Panc1 (cell line): ENCODE data around the gene SEC11A. TPM values are rescaled to one million over a fixed set of nuclear protein-coding genes. Genes with fewer than 3 reads are reported as not detected.
"Not testable (repeated sequence)": the region's sequence is repeated elsewhere in the genome, so short reads cannot be mapped to it uniquely, and the experiment has no call there.

Source experiments
- ATAC-seq: fragments of 200-7000 bp; cut with Tn5 transposase; 2 replicates; pipeline ENCODE4 v1.9.1; 2020; ENCODE audit warnings: mild to moderate bottlenecking, moderate library complexity
- BruUV-seq: library from RNA; stranded (reverse); fragments of 400-500 nt; replicated peaks from 2 replicates; lab custom pipeline; 2021; lab: Mats Ljungman, UMichigan
- CTCF ChIA-PET: fragments of 300-600 bp; sonication (Branson Sonifier 250); formaldehyde crosslinking; loops from one replicate; lab custom pipeline; 2022; ENCODE audit warnings: antibody characterized with exemption; lab: Charles Lee
- POLR2A ChIA-PET: fragments of 300-600 bp; sonication (Branson Sonifier 250); formaldehyde crosslinking; loops from one replicate; lab custom pipeline; 2022; ENCODE audit warnings: antibody characterized with exemption; lab: Charles Lee
- DNase-seq: peaks from one replicate; pipeline ENCODE4 v3.0.0-alpha.2; 2010; ENCODE audit warnings: low read depth, low spot score
- H3K27ac ChIP-seq: 2 replicates; pipeline ENCODE4 v1.5.1; 2011; ENCODE audit warnings: mild to moderate bottlenecking, low read length, inconsistent platforms
- H3K27me3 ChIP-seq: fragments of 200-500 bp; sonication (Bioruptor generic); 2 replicates; pipeline ENCODE4 v1.6.0; 2014; ENCODE audit warnings: low read length, inconsistent platforms; ENCODE audit not compliant: control insufficient read depth, insufficient read depth
- H3K36me3 ChIP-seq: fragments of 200-500 bp; sonication (Bioruptor generic); 2 replicates; pipeline ENCODE4 v1.5.1; 2014; ENCODE audit warnings: inconsistent platforms, mild to moderate bottlenecking, low read length, moderate library complexity; ENCODE audit not compliant: control insufficient read depth, insufficient read depth
- H3K4me1 ChIP-seq: 2 replicates; pipeline ENCODE4 v1.5.1; 2011; ENCODE audit warnings: inconsistent platforms, mild to moderate bottlenecking, low read length, moderate library complexity; ENCODE audit not compliant: control insufficient read depth, insufficient read depth
- H3K4me3 ChIP-seq, 2 experiments: 2 replicates each; pipeline ENCODE4 v1.5.1; 2011 to 2012; ENCODE audit warnings: low read depth in 2 of 2, low read length in 2 of 2, mild to moderate bottlenecking in 2 of 2, inconsistent platforms in 1 of 2, moderate library complexity in 1 of 2
- H3K9me3 ChIP-seq: fragments of 200-500 bp; sonication (Bioruptor generic); 2 replicates; pipeline ENCODE4 v1.5.1; 2014; ENCODE audit warnings: low read depth, mild to moderate bottlenecking, inconsistent platforms, low read length, moderate library complexity; ENCODE audit not compliant: control insufficient read depth, insufficient read depth
- CTCF ChIP-seq: fragments of 450-650 bp; IDR thresholded peaks from 2 replicates; pipeline ENCODE4 v1.5.1; 2017; ENCODE audit warnings: mild to moderate bottlenecking
- POLR2AphosphoS5 ChIP-seq: IDR thresholded peaks from 2 replicates; pipeline ENCODE4 v1.6.1; 2012; ENCODE audit warnings: mild to moderate bottlenecking, low read depth, low read length, moderate library complexity
- SIN3A ChIP-seq: IDR thresholded peaks from 2 replicates; pipeline ENCODE4 v1.6.1; 2012; ENCODE audit warnings: low read depth, mild to moderate bottlenecking, low read length, moderate library complexity, borderline replicate concordance; ENCODE audit not compliant: insufficient read depth
- TCF7L2 ChIP-seq: IDR thresholded peaks from 2 replicates; pipeline ENCODE4 v1.6.1; 2011; ENCODE audit warnings: mild to moderate bottlenecking, low read depth, low read length, inconsistent platforms
- in situ Hi-C: cut with HindIII; loops from 2 replicates; pipeline ENCODE4 v1.10.0; 2016; ENCODE audit warnings: low sequenced_read_pairs, low pct_unique_long_range_greater_than_20kb
- intact Hi-C: fragments of 100-400 bp; cut with micrococcal nuclease; formaldehyde crosslinking; loops from one replicate; pipeline ENCODE4 v1.10.0; 2022; ENCODE audit not compliant: unreplicated experiment
- total RNA-seq: library from RNA; stranded (reverse); gene quantifications from one replicate; pipeline ENCODE4 v1.2.1, GENCODE V29; 2021; ENCODE audit not compliant: unreplicated experiment

The SEC11A gene
- total RNA-seq, 1 experiment from 2014 or later: 164 TPM

- H3K27ac ChIP-seq, H3K27me3 ChIP-seq, ATAC-seq, H3K4me3 ChIP-seq, DNase-seq, intact Hi-C loops, H3K4me1 ChIP-seq, in situ Hi-C loops, H3K36me3 ChIP-seq, H3K9me3 ChIP-seq: not testable (repeated sequence)
- TSS peak; percentile 21 for BruUV-seq
- CTCF ChIA-PET: interaction anchor here (0.6 kb wide), 1 partner anchor 1000 kb away, joined by 6 read pairs; no protein-coding TSS in a partner anchor
- POLR2A ChIA-PET: interaction anchor here (0.6 kb wide), 2 partner anchors 260 to 301 kb away, joined by 3 to 4 read pairs; no protein-coding TSS in a partner anchor
- TF ChIP-seq POLR2AphosphoS5: 0 out of 2 replicates have a peak, but pooled peaks have one; percentile 9
These were observed 73.3 kb downstream of the SEC11A start for GRCh38 chr15:84642640-84643039.

GRCh38 chr15:84641871-84642270 lies 74.1 kb downstream of the SEC11A start:
- intact Hi-C loops, ATAC-seq, H3K36me3 ChIP-seq, DNase-seq, BruUV-seq, H3K27me3 ChIP-seq, H3K9me3 ChIP-seq, H3K27ac ChIP-seq, H3K4me1 ChIP-seq, in situ Hi-C loops, CTCF ChIA-PET, H3K4me3 ChIP-seq: not testable (repeated sequence)
- POLR2A ChIA-PET: interaction anchor here (0.7 kb wide), 1 partner anchor 26 kb away, joined by 5 read pairs; no protein-coding TSS in a partner anchor

GRCh38 chr15:84638103-84638502 lies 77.8 kb downstream of the SEC11A start:
- DNase-seq (no peak), ATAC-seq (peak; percentile 39; the same call in 1 of the 2 replicates)
- Histone ChIP-seq H3K27me3 (no peaks in the 10 kb centered on the region), H3K4me3 (no peak overlapping the region), H3K36me3 (no peaks in the 10 kb centered on the region; the same call in none of the 2 replicates), H3K27ac (no peak overlapping the region), H3K9me3 (no peaks in the 10 kb centered on the region), H3K4me1 (peaks cover 6% of the 10 kb centered on the region)
- intact Hi-C loops: loop anchor here (2.0 kb wide), 1 partner anchor 39 kb away; no protein-coding TSS in a partner anchor
- ChIA-PET POLR2A (interaction anchor here (0.5 kb wide), 1 partner anchor 240 kb away, joined by 3 read pairs; no protein-coding TSS in a partner anchor), CTCF (interaction anchor here (1.2 to 1.6 kb wide), 2 partner anchors 38 to 39 kb away, joined by 3 to 8 read pairs; no protein-coding TSS in a partner anchor)
- TF ChIP-seq SIN3A (no peak), POLR2AphosphoS5 (peak; percentile 42; the same call in 1 of the 2 replicates)
- in situ Hi-C loops: no loop called here
- no TSS peak for BruUV-seq

- H3K27ac ChIP-seq: peak overlapping the region; percentile 68
- H3K27me3 ChIP-seq: no peaks in the 10 kb centered on the region
- peaks cover 17% of the 10 kb centered on the region for H3K4me1 ChIP-seq
- ChIA-PET POLR2A (interaction anchor here (0.5 kb wide), 1 partner anchor 15 kb away, joined by 6 read pairs; no protein-coding TSS in a partner anchor), CTCF (no interaction called here)
- intact Hi-C loops: no loop called here
- DNase-seq: no peak
- peaks cover 4% of the 10 kb centered on the region for H3K36me3 ChIP-seq
- TF ChIP-seq TCF7L2 (no peak), SIN3A (no peak), CTCF (no peak; the same call in 1 of the 2 replicates), POLR2AphosphoS5 (no peak)
- no peak for ATAC-seq
- H3K9me3 ChIP-seq: no peaks in the 10 kb centered on the region
- H3K4me3 ChIP-seq: peak overlapping the region; percentile 81 to 92
- in situ Hi-C loops: no loop called here
- no TSS peak for BruUV-seq
These were observed 81.6 kb downstream of the SEC11A start for GRCh38 chr15:84634228-84634837.
